Thoracic aorta (tissue), 2 donors: Measurements from ENCODE around the gene NRDC. TPM values are rescaled to one million over a fixed set of nuclear protein-coding genes. Genes with fewer than 3 reads are reported as not detected.

Experiments
- ATAC-seq: fragments of 150-250 bp; one replicate; pipeline ENCODE4 v1.8.0; 2017; ENCODE audit warnings: low read depth; ENCODE audit not compliant: insufficient number of reproducible peaks, low FRiP score
- DNase-seq: peaks from one replicate; pipeline ENCODE4 v3.0.0-alpha.2; 2020; ENCODE audit warnings: low spot score
- H3K27ac ChIP-seq, 2 donors: fragments of 200-600 bp; sonication (generic); 1 replicate in 1 of 2; 2 replicates in 1 of 2; pipeline ENCODE4 v1.5.1; 2016; ENCODE audit warnings: mild to moderate bottlenecking in 2 of 2, moderate library complexity in 2 of 2
- H3K27me3 ChIP-seq: fragments of 200-600 bp; sonication (generic); replicated peaks from 2 replicates; pipeline ENCODE4 v1.6.0; 2016; ENCODE audit warnings: mild to moderate bottlenecking; ENCODE audit not compliant: insufficient read depth
- H3K36me3 ChIP-seq: fragments of 200-600 bp; sonication (generic); one replicate; pipeline ENCODE4 v1.5.1; 2016
- H3K4me1 ChIP-seq, 2 donors: fragments of 200-600 bp; sonication (generic); 1 replicate in 1 of 2; 2 replicates in 1 of 2; pipeline versions ENCODE4 v1.5.1 to v1.6.0; 2016; ENCODE audit warnings: low read depth in 2 of 2, mild to moderate bottlenecking in 1 of 2; ENCODE audit not compliant: control insufficient read depth in 1 of 2
- H3K4me3 ChIP-seq: fragments of 200-600 bp; sonication (generic); 2 replicates; pipeline ENCODE4 v1.5.1; 2016; ENCODE audit warnings: mild to moderate bottlenecking
- H3K9me3 ChIP-seq: fragments of 200-600 bp; sonication (generic); 2 replicates; pipeline ENCODE4 v1.5.1; 2016
- total RNA-seq, 2 donors: library from RNA; depleted of rRNA; stranded (reverse); fragments of >200 nt; gene quantifications; one replicate each; pipeline versions ENCODE4 v1.1.0 to v1.2.3, GENCODE V29; 2016
- TF ChIP-seq, protein P1 (sequence below): fragments of 200-600 bp; sonication (generic); IDR thresholded peaks from one replicate; pipeline ENCODE4 v1.5.1; 2019; ENCODE audit warnings: antibody characterized with exemption

The NRDC gene
- total RNA-seq, 2 donors from 2014 or later: 49.7 to 94.2 TPM

DNA sequence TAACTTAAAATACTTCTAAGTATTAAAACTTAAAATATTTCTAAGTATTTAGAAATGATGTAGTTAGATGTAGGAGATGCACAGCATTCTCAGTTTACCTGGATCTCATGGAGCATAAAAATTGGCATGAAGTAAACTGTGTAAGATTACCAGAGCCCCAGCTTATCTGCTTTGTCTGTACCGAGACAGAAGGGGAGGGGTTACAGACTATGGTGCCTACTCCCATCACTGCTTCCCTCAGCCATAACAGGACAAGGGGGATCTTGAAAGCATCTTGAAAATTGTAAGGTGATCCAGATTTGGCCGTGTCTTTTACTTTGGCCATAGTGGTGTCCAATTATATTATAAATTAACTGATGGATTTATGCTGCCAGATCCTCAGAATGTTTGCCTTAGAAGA, 18.8 kb downstream of the NRDC start:
- no peaks in the 10 kb centered on the region for H3K27me3 ChIP-seq
- H3K4me3 ChIP-seq: no peak overlapping the region
- TF ChIP-seq, protein P1, sequence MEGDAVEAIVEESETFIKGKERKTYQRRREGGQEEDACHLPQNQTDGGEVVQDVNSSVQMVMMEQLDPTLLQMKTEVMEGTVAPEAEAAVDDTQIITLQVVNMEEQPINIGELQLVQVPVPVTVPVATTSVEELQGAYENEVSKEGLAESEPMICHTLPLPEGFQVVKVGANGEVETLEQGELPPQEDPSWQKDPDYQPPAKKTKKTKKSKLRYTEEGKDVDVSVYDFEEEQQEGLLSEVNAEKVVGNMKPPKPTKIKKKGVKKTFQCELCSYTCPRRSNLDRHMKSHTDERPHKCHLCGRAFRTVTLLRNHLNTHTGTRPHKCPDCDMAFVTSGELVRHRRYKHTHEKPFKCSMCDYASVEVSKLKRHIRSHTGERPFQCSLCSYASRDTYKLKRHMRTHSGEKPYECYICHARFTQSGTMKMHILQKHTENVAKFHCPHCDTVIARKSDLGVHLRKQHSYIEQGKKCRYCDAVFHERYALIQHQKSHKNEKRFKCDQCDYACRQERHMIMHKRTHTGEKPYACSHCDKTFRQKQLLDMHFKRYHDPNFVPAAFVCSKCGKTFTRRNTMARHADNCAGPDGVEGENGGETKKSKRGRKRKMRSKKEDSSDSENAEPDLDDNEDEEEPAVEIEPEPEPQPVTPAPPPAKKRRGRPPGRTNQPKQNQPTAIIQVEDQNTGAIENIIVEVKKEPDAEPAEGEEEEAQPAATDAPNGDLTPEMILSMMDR: no peak
- ATAC-seq: no peak
- DNase-seq: no peak
- no peak overlapping the region for H3K27ac ChIP-seq
- H3K36me3 ChIP-seq: no peaks in the 10 kb centered on the region
- no peaks in the 10 kb centered on the region for H3K9me3 ChIP-seq
- H3K4me1 ChIP-seq: no peaks in the 10 kb centered on the region

DNA sequence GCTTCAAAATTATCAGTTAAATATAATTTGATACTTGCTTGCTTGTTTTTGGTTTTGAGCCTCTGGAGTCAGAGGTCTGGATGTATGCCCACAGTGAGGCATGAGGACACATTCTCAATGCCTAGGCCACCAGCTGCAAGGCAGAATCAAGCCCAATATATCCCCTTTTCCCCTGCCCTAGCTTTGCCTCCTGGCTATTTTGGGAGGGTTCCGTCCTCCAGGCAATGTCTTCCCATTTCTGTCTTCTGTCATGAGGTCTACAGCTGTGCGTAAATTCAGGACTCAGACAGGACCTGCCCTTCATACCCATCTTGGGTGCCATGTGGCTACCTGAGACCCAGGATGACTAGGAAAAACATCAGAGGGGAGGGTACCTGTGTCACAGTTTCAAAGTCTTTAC, 19.2 kb downstream of the NRDC start:
- Histone ChIP-seq H3K27me3 (no peaks in the 10 kb centered on the region), H3K4me1 (no peaks in the 10 kb centered on the region), H3K4me3 (no peak overlapping the region), H3K9me3 (no peaks in the 10 kb centered on the region), H3K36me3 (no peaks in the 10 kb centered on the region), H3K27ac (no peak overlapping the region)
- no peak for DNase-seq
- TF ChIP-seq, protein P1: no peak
- no peak for ATAC-seq

DNA sequence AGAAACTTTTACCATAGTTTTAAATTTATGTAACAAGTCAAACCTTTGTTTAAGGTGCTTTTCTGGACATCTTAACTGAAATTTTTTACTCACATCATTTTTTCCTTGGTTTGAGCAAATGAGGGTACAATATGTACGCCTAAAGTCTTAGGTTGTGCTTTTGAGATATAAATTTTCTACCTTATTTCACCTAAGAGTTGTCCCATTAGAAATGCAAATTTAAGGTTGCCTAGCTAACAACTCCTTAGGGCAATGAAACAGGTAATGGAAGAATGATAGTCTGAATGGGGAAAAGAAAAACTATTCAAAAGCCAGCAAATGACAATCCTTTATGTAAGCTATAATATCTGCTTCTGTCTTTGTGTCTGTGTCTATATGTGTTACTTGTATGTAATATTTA, 19.6 kb downstream of the NRDC start:
- no peaks in the 10 kb centered on the region for H3K36me3 ChIP-seq
- no peak overlapping the region for H3K27ac ChIP-seq
- no peaks in the 10 kb centered on the region for H3K9me3 ChIP-seq
- TF ChIP-seq, protein P1: no peak
- no peaks in the 10 kb centered on the region for H3K4me1 ChIP-seq
- no peaks in the 10 kb centered on the region for H3K27me3 ChIP-seq
- no peak overlapping the region for H3K4me3 ChIP-seq
- ATAC-seq (no peak), DNase-seq (no peak)

DNA sequence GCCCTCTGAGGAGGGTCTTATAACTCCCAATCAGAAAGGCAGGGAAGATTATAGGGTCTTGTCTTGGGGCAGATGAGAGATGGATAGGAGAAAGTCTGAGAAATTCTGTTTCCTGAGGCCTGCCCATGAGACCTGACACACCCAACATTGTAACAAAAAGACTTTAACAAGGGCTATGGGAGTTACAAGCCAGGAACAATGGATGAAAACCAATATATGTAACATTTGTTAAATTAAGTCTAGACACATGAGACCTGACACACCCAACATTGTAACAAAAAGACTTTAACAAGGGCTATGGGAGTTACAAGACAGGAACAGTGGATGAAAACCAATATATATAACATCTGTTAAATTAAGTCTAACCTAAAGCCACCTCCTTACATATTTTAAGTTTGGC, 21.8 kb downstream of the NRDC start:
- Histone ChIP-seq H3K27me3 (no peaks in the 10 kb centered on the region), H3K4me3 (no peak overlapping the region), H3K9me3 (no peaks in the 10 kb centered on the region), H3K36me3 (peaks cover 2% of the 10 kb centered on the region), H3K4me1 (peaks cover 2 to 3% of the 10 kb centered on the region in 2 donors), H3K27ac (no peak overlapping the region)
- TF ChIP-seq, protein P1: no peak
- DNase-seq (no peak), ATAC-seq (no peak)

DNA sequence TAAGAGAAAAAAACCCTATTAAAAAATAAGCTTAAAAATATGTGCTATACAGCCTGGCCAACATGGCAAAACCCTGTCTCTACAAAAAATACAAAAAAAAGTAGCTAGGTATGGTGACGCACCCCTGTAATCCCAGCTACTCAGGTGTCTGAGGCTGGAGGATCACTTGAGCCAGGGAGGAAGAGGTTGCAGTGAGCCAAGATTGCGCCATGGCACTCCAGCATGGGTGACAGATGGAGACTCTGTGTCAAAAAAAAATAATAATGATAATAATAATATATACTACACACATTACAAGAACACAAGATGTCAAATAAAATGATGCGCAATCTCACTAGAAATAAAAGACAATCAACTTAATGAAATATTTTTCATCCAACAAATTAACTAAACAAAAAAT, 22.9 kb downstream of the NRDC start:
- DNase-seq: no peak
- no peaks in the 10 kb centered on the region for H3K9me3 ChIP-seq
- H3K4me3 ChIP-seq: no peak overlapping the region
- peaks cover 7 to 14% of the 10 kb centered on the region in 2 donors for H3K4me1 ChIP-seq
- peaks cover 2% of the 10 kb centered on the region for H3K36me3 ChIP-seq
- ATAC-seq: no peak
- TF ChIP-seq, protein P1: no peak
- H3K27ac ChIP-seq: no peak overlapping the region
- H3K27me3 ChIP-seq: no peaks in the 10 kb centered on the region
